IMR-90 (cell line): ENCODE measurements around the gene SMG5.
"Not testable (repeated sequence)": the region's sequence is repeated elsewhere in the genome, so short reads cannot be mapped to it uniquely, and the experiment has no call there.

Experiments
- CEBPB ChIP-seq: IDR thresholded peaks from 2 replicates; pipeline ENCODE4 v1.6.1; 2012; ENCODE audit warnings: low read depth, low read length, improper control_type of control experiment
- CTCF ChIP-seq: conservative IDR thresholded peaks from 2 replicates; pipeline ENCODE4 v1.5.1; 2012; ENCODE audit warnings: mild to moderate bottlenecking, low read depth, low read length, improper control_type of control experiment
- RFX5 ChIP-seq: IDR thresholded peaks from 2 replicates; pipeline ENCODE4 v1.8.0; 2012; ENCODE audit warnings: low read depth, mild to moderate bottlenecking, low read length, moderate library complexity

DNA sequence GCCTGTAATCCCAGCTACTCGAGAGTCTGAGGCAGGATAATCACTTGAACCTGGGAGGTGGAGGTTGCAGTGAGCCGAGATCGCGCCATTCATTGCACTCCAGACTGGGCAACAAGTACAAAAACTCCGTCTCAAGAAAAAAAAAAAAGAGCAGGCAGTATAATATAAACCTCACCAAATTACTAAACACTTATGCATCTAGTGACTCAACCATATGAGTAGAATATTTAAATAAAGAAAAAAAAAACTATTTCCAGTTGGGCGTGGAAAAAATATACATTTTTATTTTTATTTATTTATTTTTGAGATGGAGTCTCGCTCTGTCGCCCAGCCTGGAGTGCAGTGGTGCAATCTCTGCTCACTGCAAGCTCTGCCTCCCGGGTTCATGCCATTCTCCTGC is 40.6 kb upstream of the SMG5 start:
- not testable (repeated sequence) for TF ChIP-seq CEBPB, CTCF, RFX5
